ENCODE results near the gene SPPL3. TPM values are rescaled to one million over a fixed set of nuclear protein-coding genes. Genes with fewer than 3 reads are reported as not detected.

SPPL3 gene
- total and polyA plus RNA-seq, 2 experiments from 2014 or later = 10.9 to 27.8 TPM

DNA sequence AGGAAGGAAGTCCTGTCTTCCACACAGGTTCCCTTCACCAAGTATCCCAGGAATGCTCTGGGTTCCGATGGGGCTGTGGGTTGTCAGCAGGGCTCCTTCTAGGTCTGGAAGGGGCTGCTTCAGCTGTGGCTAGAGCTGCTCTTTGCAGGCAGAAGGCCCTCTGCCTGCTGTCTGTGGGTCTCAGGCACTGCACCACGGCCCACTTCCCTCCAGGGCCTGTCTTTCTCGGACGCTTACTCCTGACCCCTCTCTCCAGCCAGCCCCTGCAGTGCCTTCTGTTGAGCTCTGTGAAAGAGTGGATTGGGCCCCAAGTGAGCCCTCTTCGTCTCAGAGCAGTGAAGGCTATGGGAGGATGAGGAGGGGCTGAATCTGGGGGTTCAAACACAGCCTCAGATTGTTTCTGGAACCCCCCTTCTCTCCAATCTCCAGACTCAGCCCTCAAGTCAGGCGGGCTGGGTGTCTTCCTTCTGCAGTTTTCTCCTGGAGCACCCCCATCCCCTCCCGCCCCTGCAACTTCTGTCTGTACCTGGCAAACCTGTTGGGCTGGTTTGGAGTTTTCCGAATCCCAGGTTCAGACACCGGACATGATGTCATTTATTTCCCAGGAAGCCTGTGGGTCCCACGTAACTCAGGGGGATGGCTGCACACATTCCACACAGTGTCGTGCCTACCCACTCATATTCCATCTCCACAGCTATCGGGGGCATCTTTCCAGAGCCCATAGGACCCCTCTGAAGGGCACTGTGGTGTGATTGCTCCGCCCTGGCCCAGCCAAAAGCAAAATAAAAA is 24.9 kb upstream of the SPPL3 start:
- 0 out of 2 replicates have a peak, but pooled peaks cover 8% of the 10 kb centered on the region for H3K4me1 ChIP-seq (ENCODE audit: insufficient read depth)
- H2AFZ ChIP-seq = peak overlapping the region; percentile 99
- Mint-ChIP-seq H3K9me3 (peaks cover 3% of the 10 kb centered on the region; the same call in 2 of the 3 replicates), H3K36me3 (ENCODE audit: low read depth) (no peaks in the 10 kb centered on the region), H3K27me3 (ENCODE audit: insufficient read depth, low read depth, poor library complexity) (peaks cover 9% of the 10 kb centered on the region), H3K27ac (peak overlapping the region; percentile 90), H3K4me1 (peaks cover 21% of the 10 kb centered on the region), H3K4me3 (peak overlapping the region; percentile 43; the same call in 2 of the 3 replicates)
- H3K4me2 ChIP-seq = peak overlapping the region; percentile 78
- no peaks in the 10 kb centered on the region for H4K20me1 ChIP-seq (replicated peaks; ENCODE audit: insufficient read depth)
- H3K4me3 ChIP-seq = peak overlapping the region; percentile 39
- H3F3A ChIP-seq (replicated peaks; ENCODE audit: low read depth) = no peaks in the 10 kb centered on the region
- no peaks in the 10 kb centered on the region for H3K9me2 ChIP-seq (ENCODE audit: insufficient read depth)
- no peaks in the 10 kb centered on the region for H3K79me2 ChIP-seq (replicated peaks; ENCODE audit: insufficient read depth)
- no peaks in the 10 kb centered on the region for H3K36me3 ChIP-seq (ENCODE audit: insufficient read depth)
- TF ChIP-seq POLR2AphosphoS5 (IDR thresholded peaks at IDR 0.05; ENCODE audit: low read depth) (no peak), CREB1 (CRISPR knock-in tag; IDR thresholded peaks at IDR 0.05; ENCODE audit: low read depth) (0 out of 2 replicates have a peak, but pooled peaks have one; percentile 48)
- H3K27ac ChIP-seq (ENCODE audit: low read depth) = peak overlapping the region; percentile 97
- H3K27me3 ChIP-seq (ENCODE audit: insufficient read depth) = no peaks in the 10 kb centered on the region
- DNase-seq (ENCODE audit: low spot score) = peak; percentile 80
- ATAC-seq = peak; percentile 84

DNA sequence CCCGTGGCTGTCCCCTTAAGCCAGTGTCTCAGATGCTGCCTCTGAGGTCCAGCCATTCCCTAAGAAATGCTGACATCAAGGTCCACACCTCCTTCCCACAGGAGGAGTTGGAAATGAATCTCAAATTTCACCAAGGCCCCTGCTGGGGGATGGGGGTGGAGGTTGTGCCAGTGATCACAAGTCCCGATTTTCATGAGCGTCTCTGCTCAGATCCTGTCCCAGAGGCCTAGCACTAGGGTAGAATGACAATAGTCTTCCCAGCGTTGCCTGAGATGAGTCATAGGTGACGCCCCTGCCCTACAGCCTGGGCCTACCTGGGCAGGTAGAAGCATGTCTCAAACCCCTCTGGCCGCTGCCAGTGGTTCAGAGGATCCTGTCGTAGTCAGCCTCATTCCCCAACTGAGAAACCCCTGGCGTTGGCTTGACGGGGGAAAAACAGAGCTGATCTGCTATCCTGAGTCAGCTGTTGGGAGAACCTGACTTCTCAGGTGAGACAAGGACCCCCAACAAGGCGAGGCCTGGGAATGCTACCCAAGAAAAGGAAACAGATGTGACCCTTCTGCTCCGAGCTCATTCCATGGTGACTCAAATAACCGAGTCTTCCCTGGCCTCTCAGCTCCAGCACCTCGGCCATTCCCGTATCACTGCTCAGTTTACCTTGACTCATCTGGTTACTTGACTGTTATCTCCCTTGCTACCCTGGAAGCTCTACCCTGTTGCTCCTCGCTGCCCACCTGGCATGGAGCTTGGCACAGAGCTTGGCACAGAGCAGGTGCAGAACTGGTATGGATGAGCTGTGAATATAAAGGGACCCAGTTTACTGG is 21.8 kb upstream of the SPPL3 start:
- ATAC-seq = peak; percentile 60

More for the DNA sequence above, 21.8 kb upstream of the SPPL3 start:
- Histone ChIP-seq H3K4me3 (no peak overlapping the region), H3F3A (replicated peaks; ENCODE audit: low read depth) (no peaks in the 10 kb centered on the region), H2AFZ (peak overlapping the region; percentile 88), H3K79me2 (replicated peaks; ENCODE audit: insufficient read depth) (no peaks in the 10 kb centered on the region), H3K4me1 (ENCODE audit: insufficient read depth) (peaks cover 8% of the 10 kb centered on the region; the same call in 1 of the 2 replicates), H3K9me2 (ENCODE audit: insufficient read depth) (no peaks in the 10 kb centered on the region), H3K36me3 (ENCODE audit: insufficient read depth) (no peaks in the 10 kb centered on the region), H3K27me3 (ENCODE audit: insufficient read depth) (no peaks in the 10 kb centered on the region), H4K20me1 (replicated peaks; ENCODE audit: insufficient read depth) (no peaks in the 10 kb centered on the region), H3K4me2 (0 out of 2 replicates have a peak overlapping the region, but pooled peaks have one; percentile 35), H3K27ac (ENCODE audit: low read depth) (peak overlapping the region; percentile 75)
- DNase-seq (ENCODE audit: low spot score) = peak; percentile 59
- Mint-ChIP-seq H3K4me1 (peaks cover 26% of the 10 kb centered on the region), H3K36me3 (ENCODE audit: low read depth) (no peaks in the 10 kb centered on the region), H3K4me3 (no peak overlapping the region), H3K27me3 (ENCODE audit: insufficient read depth, low read depth, poor library complexity) (peaks cover 13% of the 10 kb centered on the region), H3K9me3 (peaks cover 3% of the 10 kb centered on the region; the same call in 2 of the 3 replicates), H3K27ac (peak overlapping the region; percentile 68)
- TF ChIP-seq, protein P1, sequence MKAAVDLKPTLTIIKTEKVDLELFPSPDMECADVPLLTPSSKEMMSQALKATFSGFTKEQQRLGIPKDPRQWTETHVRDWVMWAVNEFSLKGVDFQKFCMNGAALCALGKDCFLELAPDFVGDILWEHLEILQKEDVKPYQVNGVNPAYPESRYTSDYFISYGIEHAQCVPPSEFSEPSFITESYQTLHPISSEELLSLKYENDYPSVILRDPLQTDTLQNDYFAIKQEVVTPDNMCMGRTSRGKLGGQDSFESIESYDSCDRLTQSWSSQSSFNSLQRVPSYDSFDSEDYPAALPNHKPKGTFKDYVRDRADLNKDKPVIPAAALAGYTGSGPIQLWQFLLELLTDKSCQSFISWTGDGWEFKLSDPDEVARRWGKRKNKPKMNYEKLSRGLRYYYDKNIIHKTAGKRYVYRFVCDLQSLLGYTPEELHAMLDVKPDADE (IDR thresholded peaks at IDR 0.05) = no peak
- TF ChIP-seq, protein P2, sequence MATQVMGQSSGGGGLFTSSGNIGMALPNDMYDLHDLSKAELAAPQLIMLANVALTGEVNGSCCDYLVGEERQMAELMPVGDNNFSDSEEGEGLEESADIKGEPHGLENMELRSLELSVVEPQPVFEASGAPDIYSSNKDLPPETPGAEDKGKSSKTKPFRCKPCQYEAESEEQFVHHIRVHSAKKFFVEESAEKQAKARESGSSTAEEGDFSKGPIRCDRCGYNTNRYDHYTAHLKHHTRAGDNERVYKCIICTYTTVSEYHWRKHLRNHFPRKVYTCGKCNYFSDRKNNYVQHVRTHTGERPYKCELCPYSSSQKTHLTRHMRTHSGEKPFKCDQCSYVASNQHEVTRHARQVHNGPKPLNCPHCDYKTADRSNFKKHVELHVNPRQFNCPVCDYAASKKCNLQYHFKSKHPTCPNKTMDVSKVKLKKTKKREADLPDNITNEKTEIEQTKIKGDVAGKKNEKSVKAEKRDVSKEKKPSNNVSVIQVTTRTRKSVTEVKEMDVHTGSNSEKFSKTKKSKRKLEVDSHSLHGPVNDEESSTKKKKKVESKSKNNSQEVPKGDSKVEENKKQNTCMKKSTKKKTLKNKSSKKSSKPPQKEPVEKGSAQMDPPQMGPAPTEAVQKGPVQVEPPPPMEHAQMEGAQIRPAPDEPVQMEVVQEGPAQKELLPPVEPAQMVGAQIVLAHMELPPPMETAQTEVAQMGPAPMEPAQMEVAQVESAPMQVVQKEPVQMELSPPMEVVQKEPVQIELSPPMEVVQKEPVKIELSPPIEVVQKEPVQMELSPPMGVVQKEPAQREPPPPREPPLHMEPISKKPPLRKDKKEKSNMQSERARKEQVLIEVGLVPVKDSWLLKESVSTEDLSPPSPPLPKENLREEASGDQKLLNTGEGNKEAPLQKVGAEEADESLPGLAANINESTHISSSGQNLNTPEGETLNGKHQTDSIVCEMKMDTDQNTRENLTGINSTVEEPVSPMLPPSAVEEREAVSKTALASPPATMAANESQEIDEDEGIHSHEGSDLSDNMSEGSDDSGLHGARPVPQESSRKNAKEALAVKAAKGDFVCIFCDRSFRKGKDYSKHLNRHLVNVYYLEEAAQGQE (IDR thresholded peaks at IDR 0.05; ENCODE audit: unreplicated experiment) = no peak

Data from GM23338 (cell line).